ENCODE data around the gene DZIP1L.

Gene DZIP1L

GRCh38 chr3:138062626-138063025 is 52.8 kb downstream of the DZIP1L start:
- peak; percentile 78 for ATAC-seq
- TF ChIP-seq GLIS3 (CRISPR knock-in tag; IDR thresholded peaks at IDR 0.05) (no peak), SNAI2 (CRISPR knock-in tag; IDR thresholded peaks at IDR 0.05) (no peak), ZFP3 (CRISPR knock-in tag; IDR thresholded peaks at IDR 0.05) (no peak), OSR1 (CRISPR knock-in tag; IDR thresholded peaks at IDR 0.05) (no peak), CSDC2 (CRISPR knock-in tag; IDR thresholded peaks at IDR 0.05) (no peak), PPARA (CRISPR knock-in tag; IDR thresholded peaks at IDR 0.05; ENCODE audit: borderline replicate concordance) (no peak), PATZ1 (CRISPR knock-in tag; IDR thresholded peaks at IDR 0.05; ENCODE audit: borderline replicate concordance) (no peak), CREB5 (CRISPR knock-in tag; IDR thresholded peaks at IDR 0.05; ENCODE audit: low read depth) (no peak), ZNF8 (CRISPR knock-in tag; IDR thresholded peaks at IDR 0.05) (no peak), ZNF70 (CRISPR knock-in tag; IDR thresholded peaks at IDR 0.05) (no peak), ARNTL (CRISPR knock-in tag; IDR thresholded peaks at IDR 0.05; ENCODE audit: borderline replicate concordance, low read depth) (no peak), CSRNP3 (CRISPR knock-in tag; IDR thresholded peaks at IDR 0.05) (no peak)

GRCh38 chr3:138062037-138062436 is 53.4 kb downstream of the DZIP1L start:
- no peak for ATAC-seq
- TF ChIP-seq PPARA (CRISPR knock-in tag; IDR thresholded peaks at IDR 0.05; ENCODE audit: borderline replicate concordance) (no peak), ZNF565 (CRISPR knock-in tag; conservative IDR thresholded peaks at IDR 0.05; ENCODE audit: low read depth) (no peak), RARB (CRISPR knock-in tag; IDR thresholded peaks at IDR 0.05) (no peak), POU6F1 (CRISPR knock-in tag; IDR thresholded peaks at IDR 0.05; ENCODE audit: borderline replicate concordance, low read depth) (no peak), OSR1 (CRISPR knock-in tag; IDR thresholded peaks at IDR 0.05) (no peak), CREB5 (CRISPR knock-in tag; IDR thresholded peaks at IDR 0.05; ENCODE audit: low read depth) (no peak), ARNTL (CRISPR knock-in tag; IDR thresholded peaks at IDR 0.05; ENCODE audit: borderline replicate concordance, low read depth) (no peak), ZFP30 (CRISPR knock-in tag; IDR thresholded peaks at IDR 0.05) (no peak), SNAI2 (CRISPR knock-in tag; IDR thresholded peaks at IDR 0.05) (no peak), ISL1 (CRISPR knock-in tag; IDR thresholded peaks at IDR 0.05) (no peak), CSRNP3 (CRISPR knock-in tag; IDR thresholded peaks at IDR 0.05) (no peak), CSDC2 (CRISPR knock-in tag; IDR thresholded peaks at IDR 0.05) (no peak), ZNF70 (CRISPR knock-in tag; IDR thresholded peaks at IDR 0.05) (no peak), ZNF8 (CRISPR knock-in tag; IDR thresholded peaks at IDR 0.05) (no peak)

- no peak for ATAC-seq
- TF ChIP-seq PATZ1 (CRISPR knock-in tag; IDR thresholded peaks at IDR 0.05; ENCODE audit: borderline replicate concordance) (no peak), CSRNP3 (CRISPR knock-in tag; IDR thresholded peaks at IDR 0.05) (no peak), ZC3H10 (CRISPR knock-in tag; IDR thresholded peaks at IDR 0.05) (no peak), ZNF70 (CRISPR knock-in tag; IDR thresholded peaks at IDR 0.05) (no peak), SNAI2 (CRISPR knock-in tag; IDR thresholded peaks at IDR 0.05) (no peak), BACH2 (CRISPR knock-in tag; IDR thresholded peaks at IDR 0.05; ENCODE audit: borderline replicate concordance) (no peak), ZNF8 (CRISPR knock-in tag; IDR thresholded peaks at IDR 0.05) (no peak), TOX (CRISPR knock-in tag; IDR thresholded peaks at IDR 0.05; ENCODE audit: borderline replicate concordance) (no peak), POU6F1 (CRISPR knock-in tag; IDR thresholded peaks at IDR 0.05; ENCODE audit: borderline replicate concordance, low read depth) (no peak), CREB5 (CRISPR knock-in tag; IDR thresholded peaks at IDR 0.05; ENCODE audit: low read depth) (no peak), RARB (CRISPR knock-in tag; IDR thresholded peaks at IDR 0.05) (no peak)
These were observed 54.6 kb downstream of the DZIP1L start for GRCh38 chr3:138060792-138061191.
